Measurements from ENCODE around the gene C12orf75. TPM values are rescaled to one million over a fixed set of nuclear protein-coding genes. Genes with fewer than 3 reads are reported as not detected.
"Not testable (repeated sequence)": the region's sequence is repeated elsewhere in the genome, so short reads cannot be mapped to it uniquely, and the experiment has no call there.

The C12orf75 gene
- total RNA-seq, 1 donor = 130 TPM

- no peak for DNase-seq (ENCODE audit: low read depth)
- no peak overlapping the region for H3K4me3 ChIP-seq (ENCODE audit: low read depth, low read length)
- TF ChIP-seq CTCF (IDR thresholded peaks at IDR 0.05; ENCODE audit: insufficient read depth, low read length) = no peak
Observed at GRCh38 chr12:105399428-105400081, 69.1 kb downstream of the C12orf75 start.

- no peak for DNase-seq (ENCODE audit: low read depth)
- no peak for TF ChIP-seq CTCF (IDR thresholded peaks at IDR 0.05; ENCODE audit: insufficient read depth, low read length)
- H3K4me3 ChIP-seq (ENCODE audit: low read depth, low read length) = no peak overlapping the region
Observed at GRCh38 chr12:105400227-105400626, 69.7 kb downstream of the C12orf75 start.

DNA sequence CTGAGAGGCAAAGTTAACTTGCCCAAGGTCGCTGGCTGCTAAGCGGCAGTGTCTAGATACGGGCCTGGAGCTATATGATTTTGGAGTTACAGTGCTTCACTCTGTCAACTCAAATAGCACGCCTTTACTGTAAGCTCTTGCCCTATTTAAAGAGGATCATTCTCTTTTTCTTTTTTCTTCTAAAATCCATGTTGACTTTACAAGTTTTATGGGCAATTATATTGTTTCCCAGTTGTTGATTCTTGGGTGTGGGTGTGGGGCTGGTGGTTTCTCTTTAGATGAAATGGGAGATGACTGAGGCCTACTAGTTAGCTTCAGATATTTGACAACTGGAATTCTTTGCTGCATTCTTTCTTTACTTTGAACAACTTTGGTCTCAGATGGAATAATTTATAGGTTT is 70.7 kb downstream of the C12orf75 start:
- H3K4me3 ChIP-seq (ENCODE audit: low read depth, low read length) = no peak overlapping the region
- no peak for TF ChIP-seq CTCF (IDR thresholded peaks at IDR 0.05; ENCODE audit: insufficient read depth, low read length)
- no peak for DNase-seq (ENCODE audit: low read depth)

DNA sequence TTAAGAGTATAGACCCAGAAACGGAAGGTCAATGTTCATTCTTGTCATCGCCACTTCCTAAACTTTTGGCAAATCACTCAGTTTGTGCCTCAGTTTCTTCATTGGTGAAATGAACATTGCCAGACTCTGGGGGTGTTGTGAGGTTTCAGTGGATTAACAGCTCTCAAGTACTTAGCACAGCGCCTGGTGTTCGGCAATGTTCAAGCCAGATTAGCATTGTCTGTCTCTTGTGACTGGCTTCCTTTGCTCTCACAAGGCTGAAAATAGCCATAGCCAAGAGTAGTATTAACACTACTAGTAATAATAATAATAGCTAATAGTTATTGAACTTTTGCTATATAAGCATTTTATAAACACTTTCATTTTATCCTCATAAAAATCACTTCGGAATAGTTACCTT is 71.9 kb downstream of the C12orf75 start:
- no peak overlapping the region for H3K4me3 ChIP-seq (ENCODE audit: low read depth, low read length)
- no peak for TF ChIP-seq CTCF (IDR thresholded peaks at IDR 0.05; ENCODE audit: insufficient read depth, low read length)

DNA sequence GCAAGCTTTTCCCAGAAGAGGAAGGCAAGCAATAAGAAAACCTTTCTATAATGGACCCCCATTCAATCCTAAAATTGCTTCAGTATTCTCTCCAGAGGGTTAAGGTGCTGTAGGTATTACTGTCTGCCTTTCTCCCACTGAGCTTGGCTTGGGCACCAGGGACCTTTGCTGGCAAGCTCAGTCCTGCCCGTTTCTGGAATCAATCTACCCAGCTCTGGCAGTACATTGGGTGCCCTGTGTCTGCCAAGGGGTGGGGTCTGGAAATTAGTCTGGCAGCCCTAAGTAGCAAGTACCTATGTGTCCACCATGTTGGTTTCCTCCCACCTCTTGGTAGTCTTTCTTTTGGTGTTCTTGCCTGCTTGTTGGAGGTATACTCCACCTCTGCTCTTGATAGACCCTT is 72.6 kb downstream of the C12orf75 start:
- TF ChIP-seq CTCF (IDR thresholded peaks at IDR 0.05; ENCODE audit: insufficient read depth, low read length) = no peak

More for the DNA sequence above, 71.9 kb downstream of the C12orf75 start:
- no peak for DNase-seq (ENCODE audit: low read depth)

DNA sequence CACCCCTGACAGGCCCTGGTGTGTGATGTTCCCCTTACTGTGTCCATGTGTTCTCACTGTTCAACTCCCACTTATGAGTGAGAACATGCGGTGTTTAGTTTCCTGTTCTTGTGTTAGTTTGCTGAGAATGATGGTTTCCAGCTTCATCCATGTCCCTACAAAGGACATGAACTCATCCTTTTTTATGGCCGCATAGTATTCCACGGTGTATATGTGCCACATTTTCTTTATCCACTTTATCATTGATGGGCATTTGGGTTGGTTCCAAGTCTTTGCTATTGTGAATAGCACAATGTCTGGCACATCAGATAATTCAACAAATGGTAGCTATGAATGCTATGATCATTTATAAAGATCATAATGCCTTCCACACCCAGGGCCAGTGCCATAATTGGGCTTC is 73.6 kb downstream of the C12orf75 start:
- H3K4me3 ChIP-seq (ENCODE audit: low read depth, low read length); DNase-seq (ENCODE audit: low read depth): not testable (repeated sequence)

More for the DNA sequence above, 72.6 kb downstream of the C12orf75 start:
- DNase-seq (ENCODE audit: low read depth) = no peak
- no peak overlapping the region for H3K4me3 ChIP-seq (ENCODE audit: low read depth, low read length)

GRCh38 chr12:105406497-105406896 is 76.0 kb downstream of the C12orf75 start:
- no peak for DNase-seq (ENCODE audit: low read depth)
- TF ChIP-seq CTCF (IDR thresholded peaks at IDR 0.05; ENCODE audit: insufficient read depth, low read length) = no peak
- H3K4me3 ChIP-seq (ENCODE audit: low read depth, low read length) = no peak overlapping the region
